ENCODE data around the gene DOCK9.

GRCh38 chr13:98797456-98797855 is 180.4 kb downstream of the DOCK9 start:
- TF ChIP-seq REST (IDR thresholded peaks at IDR 0.05; ENCODE audit: unreplicated experiment) (no peak), CTCF (conservative IDR thresholded peaks at IDR 0.05; ENCODE audit: low read depth in 2 of 2) (no peak), EZH2 (IDR thresholded peaks at IDR 0.05; ENCODE audit: low read depth, unreplicated experiment) (no peak), NANOG (IDR thresholded peaks at IDR 0.05; ENCODE audit: borderline replicate concordance) (no peak)
